HL-60 (cell line): ENCODE measurements around the gene SNTG2.

Source experiments
- CTCF ChIP-seq: IDR thresholded peaks from one replicate; pipeline ENCODE4 v1.5.1; 2011; ENCODE audit warnings: low read length, control low read depth, inconsistent platforms; ENCODE audit not compliant: insufficient read depth
- POLR2AphosphoS5 ChIP-seq: IDR thresholded peaks from 2 replicates; pipeline ENCODE4 v1.6.1; 2012; ENCODE audit warnings: low read depth
- REST ChIP-seq: IDR thresholded peaks from 2 replicates; pipeline ENCODE4 v1.6.1; 2012; ENCODE audit warnings: low read depth; ENCODE audit not compliant: insufficient replicate concordance

GRCh38 chr2:975095-975494, 24.4 kb downstream of the SNTG2 start:
- TF ChIP-seq CTCF (no peak), REST (no peak), POLR2AphosphoS5 (no peak)
